SJCRH30 (cell line): ENCODE data around the gene FOXP4. TPM values are rescaled to one million over a fixed set of nuclear protein-coding genes. Genes with fewer than 3 reads are reported as not detected.

Source experiments
- DNase-seq, 2 experiments: peaks; one replicate each; pipeline ENCODE4 v3.0.0-alpha.2; 2015 to 2020
- H3K27ac ChIP-seq: fragments of 250-450 bp; sonication (Bioruptor Pico); 2 replicates; pipeline ENCODE4 v1.5.1; 2020; ENCODE audit warnings: mild to moderate bottlenecking, moderate library complexity
- H3K27me3 ChIP-seq: fragments of 250-450 bp; sonication (Bioruptor Pico); 2 replicates; pipeline ENCODE4 v1.5.1; 2020; ENCODE audit warnings: mild to moderate bottlenecking, moderate library complexity
- H3K36me3 ChIP-seq: fragments of 250-450 bp; sonication (Bioruptor Pico); 2 replicates; pipeline ENCODE4 v1.5.1; 2020; ENCODE audit warnings: mild to moderate bottlenecking, moderate library complexity
- H3K4me1 ChIP-seq: fragments of 250-450 bp; sonication (Bioruptor Pico); 2 replicates; pipeline ENCODE4 v1.5.1; 2020; ENCODE audit warnings: mild to moderate bottlenecking, moderate library complexity
- H3K4me3 ChIP-seq: fragments of 250-450 bp; sonication (Bioruptor Pico); 2 replicates; pipeline ENCODE4 v1.5.1; 2020; ENCODE audit warnings: mild to moderate bottlenecking, moderate library complexity
- H3K9me3 ChIP-seq: fragments of 250-450 bp; sonication (Bioruptor Pico); replicated peaks from 2 replicates; pipeline ENCODE4 v1.5.1; 2020; ENCODE audit warnings: mild to moderate bottlenecking, moderate library complexity
- total RNA-seq: library from RNA; depleted of rRNA; stranded (reverse); fragments of >200 nt; shearing (Covaris generic); gene quantifications from 2 replicates; pipeline ENCODE4 v1.2.3, GENCODE V29; 2014

The FOXP4 gene
- total RNA-seq, 1 experiment from 2014 or later = 9.2 TPM

DNA sequence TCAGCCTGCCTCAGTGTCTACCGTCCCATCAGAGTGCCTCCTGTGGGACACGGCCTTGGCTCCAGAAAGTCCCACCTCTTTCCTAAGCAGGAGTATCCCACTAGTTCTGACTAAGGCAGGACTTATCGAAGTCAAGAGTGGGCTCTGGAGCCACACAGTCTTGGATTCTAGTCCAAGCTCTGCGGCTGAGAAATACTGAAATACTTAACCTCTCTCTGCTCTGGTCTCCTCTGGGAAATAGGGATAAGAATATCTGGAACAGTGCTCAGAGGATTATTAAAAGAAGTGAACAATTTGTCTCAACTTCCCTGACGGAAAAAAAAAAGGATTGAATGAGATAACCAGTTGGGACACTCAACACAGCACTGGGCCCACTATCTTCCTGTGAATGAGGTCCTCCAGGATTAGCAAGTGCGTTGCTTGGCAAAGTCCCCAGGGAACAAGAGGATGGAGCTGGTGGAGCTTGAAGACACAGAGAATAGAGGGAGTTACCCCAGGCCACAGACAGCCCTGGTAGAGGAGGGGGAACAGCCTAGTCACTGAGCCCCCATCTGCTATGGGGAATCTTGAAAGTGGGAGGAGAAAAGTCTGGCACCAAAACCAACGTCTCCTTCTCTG is 34.6 kb upstream of the FOXP4 start:
- Histone ChIP-seq H3K9me3 (no peaks in the 10 kb centered on the region), H3K27me3 (no peaks in the 10 kb centered on the region), H3K36me3 (no peaks in the 10 kb centered on the region), H3K27ac (no peak overlapping the region), H3K4me1 (no peaks in the 10 kb centered on the region), H3K4me3 (no peak overlapping the region)
- DNase-seq = no peak

DNA sequence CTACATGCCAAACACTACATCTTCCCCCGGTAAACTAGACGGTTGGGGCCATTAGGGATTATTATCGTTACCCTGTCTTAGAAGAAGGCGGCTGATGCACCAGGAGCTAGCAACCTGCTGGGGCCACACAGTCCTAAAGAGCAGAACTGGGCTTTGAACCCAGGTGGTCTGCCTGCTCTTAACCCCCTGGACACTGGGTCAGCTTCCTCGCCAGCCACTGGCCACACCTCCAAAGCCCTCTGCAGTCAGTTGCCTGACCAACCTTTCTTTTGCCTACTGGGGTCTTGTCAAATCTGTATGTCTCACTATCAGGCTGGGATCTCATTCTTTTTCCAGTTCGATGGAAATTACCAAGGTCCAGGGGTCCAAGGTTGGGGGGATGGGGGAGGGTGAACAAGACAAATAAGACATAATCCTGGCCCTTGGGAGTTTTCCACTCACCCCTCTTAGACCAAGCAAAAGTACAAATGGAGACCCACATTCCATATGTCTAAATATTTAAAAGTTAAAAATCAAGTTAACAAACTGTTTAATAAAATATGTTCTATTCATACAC is 34.0 kb upstream of the FOXP4 start:
- no peaks in the 10 kb centered on the region for H3K27me3 ChIP-seq
- no peak overlapping the region for H3K4me3 ChIP-seq
- no peak overlapping the region for H3K27ac ChIP-seq

DNA sequence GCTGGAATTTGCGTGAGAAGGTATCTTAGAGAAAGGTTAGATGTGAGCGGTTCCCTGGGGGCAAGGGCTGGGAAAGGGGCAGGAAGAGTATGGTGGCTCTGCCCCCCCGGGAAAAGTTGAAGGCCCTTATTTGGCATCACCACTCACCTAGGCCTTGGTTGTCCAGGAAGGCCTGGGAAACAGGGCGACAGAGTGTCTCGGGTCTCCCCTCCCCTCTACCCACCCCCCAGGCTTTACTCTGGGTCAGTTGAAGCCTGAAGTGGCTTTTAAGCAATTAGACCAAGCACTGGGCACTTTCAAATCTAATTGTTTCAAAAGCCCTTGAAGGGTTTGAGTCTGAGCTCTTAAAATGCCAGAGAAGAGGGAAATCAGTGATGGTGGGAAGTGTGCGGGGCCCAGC is 30.2 kb upstream of the FOXP4 start:
- H3K9me3 ChIP-seq = no peaks in the 10 kb centered on the region
- H3K4me1 ChIP-seq = no peaks in the 10 kb centered on the region
- no peaks in the 10 kb centered on the region for H3K36me3 ChIP-seq
- no peak for DNase-seq
- no peak overlapping the region for H3K4me3 ChIP-seq
- H3K27ac ChIP-seq = no peak overlapping the region
- H3K27me3 ChIP-seq = no peaks in the 10 kb centered on the region

More for the DNA sequence above, 34.0 kb upstream of the FOXP4 start:
- Histone ChIP-seq H3K9me3 (no peaks in the 10 kb centered on the region), H3K36me3 (no peaks in the 10 kb centered on the region), H3K4me1 (no peaks in the 10 kb centered on the region)
- DNase-seq = no peak

DNA sequence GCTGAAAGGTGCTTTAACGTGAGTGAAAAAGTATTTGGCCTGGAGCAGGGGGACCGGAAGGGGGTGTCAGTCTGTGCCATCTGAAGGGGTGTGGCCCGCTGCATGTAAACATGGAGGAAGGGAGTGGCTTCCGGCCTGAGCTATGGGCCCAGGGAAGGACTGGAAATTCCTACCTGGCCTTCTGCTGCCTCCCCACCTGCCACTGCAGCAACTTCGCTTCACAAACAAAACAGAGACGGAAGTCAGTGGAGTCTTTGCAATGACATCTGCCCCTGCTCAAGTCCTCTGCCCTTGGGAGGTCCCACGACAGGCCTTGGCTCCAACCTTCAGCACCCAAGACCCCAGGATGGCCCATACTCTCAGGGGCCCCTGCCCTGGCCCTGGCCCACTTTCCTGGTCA is 28.1 kb upstream of the FOXP4 start:
- Histone ChIP-seq H3K27me3 (no peaks in the 10 kb centered on the region), H3K36me3 (no peaks in the 10 kb centered on the region), H3K27ac (no peak overlapping the region), H3K4me3 (no peak overlapping the region), H3K4me1 (no peaks in the 10 kb centered on the region), H3K9me3 (no peaks in the 10 kb centered on the region)
- DNase-seq = no peak

DNA sequence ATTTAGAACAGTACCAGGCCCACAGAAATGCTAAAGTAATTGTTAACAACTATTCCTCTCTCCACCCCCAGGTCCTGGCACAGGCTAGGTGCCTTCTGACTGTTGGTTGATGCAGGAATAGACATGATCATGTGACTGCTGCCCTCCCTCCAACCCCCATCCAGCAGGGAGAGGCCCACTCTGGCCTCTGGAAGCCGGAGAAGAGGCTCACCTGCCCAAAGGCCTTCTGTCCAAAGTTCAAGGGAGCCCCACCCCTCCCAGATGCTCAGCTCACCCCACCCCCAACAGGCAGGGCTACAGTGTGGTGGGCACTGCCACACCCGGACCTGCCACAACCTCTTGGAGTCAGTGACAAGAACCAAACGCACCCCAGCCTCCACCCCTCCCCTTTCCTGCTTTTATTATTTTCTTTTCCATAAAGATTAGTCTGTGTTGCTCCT is 26.9 kb upstream of the FOXP4 start:
- no peak overlapping the region for H3K27ac ChIP-seq
- H3K36me3 ChIP-seq = no peaks in the 10 kb centered on the region
- H3K9me3 ChIP-seq = no peaks in the 10 kb centered on the region
- no peak for DNase-seq
- no peaks in the 10 kb centered on the region for H3K27me3 ChIP-seq
- no peaks in the 10 kb centered on the region for H3K4me1 ChIP-seq
- H3K4me3 ChIP-seq = no peak overlapping the region

DNA sequence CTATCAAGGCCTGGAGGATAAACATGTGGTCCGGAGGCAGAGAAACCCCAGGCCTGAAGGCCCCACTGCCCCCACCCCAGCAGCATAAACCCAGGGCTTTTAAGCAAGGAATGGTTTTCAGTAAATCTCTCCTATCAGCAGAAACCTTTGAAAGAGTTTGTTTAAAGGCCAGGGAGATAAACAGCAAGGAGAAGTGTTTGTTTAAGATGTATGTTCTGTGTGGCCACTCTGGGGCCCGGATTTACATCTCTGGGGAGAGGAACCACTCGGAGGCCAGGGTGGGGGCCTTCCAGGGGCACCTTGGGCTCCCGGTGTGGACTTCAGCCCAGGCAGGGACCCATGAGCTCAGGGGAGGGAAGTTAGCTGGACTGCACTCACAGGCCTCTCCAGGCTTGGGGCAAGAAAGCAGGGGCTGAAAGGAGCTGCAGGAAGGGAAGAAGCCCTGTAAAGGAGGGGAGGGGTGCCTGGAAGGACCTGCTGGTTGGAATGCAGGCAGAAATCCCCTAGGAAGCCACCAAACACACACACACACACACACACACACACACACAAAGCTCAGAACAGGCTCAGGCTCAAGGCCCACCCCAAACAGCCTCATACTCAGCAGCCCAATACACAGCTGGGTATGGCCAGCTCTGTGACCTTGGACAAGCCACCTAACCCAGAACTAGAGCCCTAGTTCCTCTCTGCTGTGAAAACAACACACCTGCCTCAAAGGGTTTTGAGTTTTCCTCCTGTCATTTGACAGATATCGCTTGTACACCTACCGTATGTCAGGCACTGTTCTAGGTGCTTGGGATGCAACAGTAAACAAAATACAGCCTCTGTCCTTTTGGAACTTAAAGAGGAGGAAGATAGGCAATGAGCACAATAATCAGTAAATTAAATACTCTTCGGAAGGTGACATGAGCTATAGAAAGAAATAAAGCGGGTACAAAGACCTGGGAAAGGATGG is 26.2 kb upstream of the FOXP4 start:
- Histone ChIP-seq H3K4me3 (no peak overlapping the region), H3K27me3 (no peaks in the 10 kb centered on the region), H3K9me3 (no peaks in the 10 kb centered on the region), H3K36me3 (no peaks in the 10 kb centered on the region), H3K27ac (no peak overlapping the region), H3K4me1 (no peaks in the 10 kb centered on the region)
- DNase-seq = no peak

DNA sequence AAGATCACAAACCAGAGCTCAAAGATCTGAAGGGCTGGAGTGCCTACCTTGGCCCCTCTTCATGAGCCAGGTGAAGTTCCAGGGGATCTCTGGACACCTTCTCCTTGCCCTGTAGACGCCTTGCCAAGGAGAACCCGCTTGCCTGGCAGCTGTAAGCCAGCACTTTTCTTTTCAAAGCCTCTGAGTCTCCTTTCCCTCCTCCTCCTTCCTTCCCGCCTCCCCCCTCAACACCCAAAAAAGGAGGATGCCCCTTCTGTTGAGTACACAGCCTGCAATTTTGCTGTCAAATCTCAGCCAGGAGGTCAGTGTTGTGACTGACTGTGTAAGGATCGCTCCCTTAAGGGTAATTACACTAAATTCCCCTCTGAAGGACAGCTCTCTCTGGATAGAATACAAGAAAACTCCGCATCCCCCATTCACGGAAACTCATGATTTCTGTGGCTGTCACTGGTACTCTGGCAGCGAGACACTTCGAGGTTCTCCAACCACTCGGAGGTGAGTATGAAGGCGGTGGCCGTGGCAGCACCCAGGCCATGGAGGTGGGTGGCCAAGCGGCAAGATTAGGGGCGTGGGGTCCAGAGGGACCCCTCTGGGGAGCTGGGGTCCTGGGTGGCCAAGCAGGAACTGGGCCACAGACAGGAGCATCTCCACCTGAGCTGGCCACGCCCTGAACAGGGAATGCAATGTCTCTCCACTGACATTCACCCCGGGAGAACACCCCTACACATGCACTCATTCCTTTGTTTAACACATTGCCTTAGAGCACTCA is 23.2 kb upstream of the FOXP4 start:
- H3K4me3 ChIP-seq = no peak overlapping the region
- H3K4me1 ChIP-seq = peaks cover 5% of the 10 kb centered on the region; the same call in 1 of the 2 replicates
- no peak overlapping the region for H3K27ac ChIP-seq
- no peaks in the 10 kb centered on the region for H3K27me3 ChIP-seq
- DNase-seq = no peak
- no peaks in the 10 kb centered on the region for H3K36me3 ChIP-seq
- H3K9me3 ChIP-seq = no peaks in the 10 kb centered on the region

DNA sequence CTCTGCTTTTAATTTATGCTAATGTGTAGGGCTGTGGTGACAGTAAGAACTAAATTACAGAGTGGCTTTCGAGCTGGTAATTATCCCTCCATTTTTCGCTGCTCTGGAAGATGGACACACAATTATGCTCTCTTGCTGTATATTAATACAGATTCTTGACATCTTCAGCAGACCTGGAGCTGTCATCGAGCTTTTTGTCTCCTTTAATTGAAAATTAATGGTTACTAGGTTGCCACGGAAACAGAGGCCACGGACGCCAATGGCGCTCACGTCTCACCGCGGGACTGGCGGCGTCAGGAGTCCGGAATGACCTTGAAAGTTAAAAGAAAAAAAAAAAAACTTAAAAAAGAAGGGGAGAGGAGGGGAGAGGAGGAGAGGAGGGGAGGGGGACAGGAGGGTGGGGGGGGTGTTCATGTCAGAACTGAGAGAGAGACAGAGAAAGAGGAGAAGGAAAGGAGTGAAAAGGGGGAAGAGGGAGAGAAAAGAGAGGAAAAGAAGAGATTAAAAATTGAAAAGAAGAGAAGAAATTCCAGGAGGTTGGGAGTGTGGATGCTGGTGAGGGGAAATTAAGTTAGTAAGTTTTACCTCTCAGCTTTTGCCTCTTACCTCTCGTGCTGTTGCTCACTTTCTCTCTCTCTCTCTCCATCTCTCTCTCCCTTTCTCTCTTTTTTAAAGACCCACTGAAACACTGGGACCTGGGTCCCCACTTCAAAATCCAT is 22.1 kb upstream of the FOXP4 start:
- no peak overlapping the region for H3K27ac ChIP-seq
- peaks cover 10% of the 10 kb centered on the region; the same call in 1 of the 2 replicates for H3K4me1 ChIP-seq
- no peaks in the 10 kb centered on the region for H3K9me3 ChIP-seq
- no peak overlapping the region for H3K4me3 ChIP-seq
- H3K36me3 ChIP-seq = no peaks in the 10 kb centered on the region
- DNase-seq = no peak
- H3K27me3 ChIP-seq = no peaks in the 10 kb centered on the region

DNA sequence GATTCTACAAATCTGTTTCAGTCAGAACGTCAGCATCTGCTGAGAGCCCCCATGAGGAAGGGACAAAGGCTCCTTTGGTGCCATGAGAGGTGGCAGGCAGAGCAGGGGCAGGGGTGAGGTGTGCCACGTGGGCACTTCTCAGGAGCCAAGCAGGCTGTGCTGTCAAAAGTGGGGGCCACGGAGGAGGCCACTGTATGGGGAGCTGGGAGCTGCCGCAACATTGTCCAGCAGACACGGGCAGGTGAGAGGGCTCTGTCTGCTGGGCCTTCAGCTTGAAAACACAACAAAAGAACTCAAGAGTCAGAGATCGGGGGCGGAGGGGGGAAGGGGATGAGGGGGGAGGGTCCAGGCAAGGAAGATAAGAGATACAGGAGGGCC is 21.6 kb upstream of the FOXP4 start:
- Histone ChIP-seq H3K36me3 (no peaks in the 10 kb centered on the region), H3K27me3 (no peaks in the 10 kb centered on the region)

DNA sequence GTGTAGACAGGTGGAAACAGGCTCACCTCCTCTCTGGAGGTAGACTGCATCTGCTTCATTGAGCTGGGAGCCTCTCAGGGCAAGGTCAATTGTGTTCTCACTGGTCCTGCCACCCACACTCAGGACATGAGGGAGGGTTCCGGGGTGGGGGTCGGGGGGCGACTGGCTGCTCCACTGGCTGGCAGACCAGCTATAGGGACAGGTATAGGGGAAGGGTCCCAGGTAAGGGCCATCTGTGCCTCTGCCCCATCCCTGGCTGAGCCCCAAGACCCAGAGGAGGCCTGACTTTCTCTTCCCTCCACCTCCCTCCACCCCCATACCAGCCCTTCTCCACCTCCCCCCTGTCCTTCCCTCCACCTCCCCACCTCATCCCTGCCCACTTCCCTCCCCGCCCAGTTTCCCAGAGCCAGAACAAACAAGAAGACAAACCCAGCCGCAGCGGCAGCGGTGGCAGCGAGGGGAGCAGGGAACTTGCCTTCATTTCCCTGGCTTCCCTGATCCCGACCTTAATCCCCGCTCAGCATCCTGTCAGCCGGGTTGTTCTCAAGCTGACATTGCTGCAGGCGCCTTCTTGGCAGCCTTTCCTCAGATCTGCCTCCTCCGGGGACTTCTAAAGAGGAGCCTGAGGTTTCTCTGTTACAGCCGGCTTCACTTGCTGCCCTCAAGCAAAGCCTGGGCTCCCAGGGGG is 18.3 kb upstream of the FOXP4 start:
- H3K27me3 ChIP-seq = no peaks in the 10 kb centered on the region
- DNase-seq = peak; percentile 32 to 52
- no peaks in the 10 kb centered on the region for H3K36me3 ChIP-seq
- no peaks in the 10 kb centered on the region for H3K9me3 ChIP-seq
- H3K27ac ChIP-seq = no peak overlapping the region
- peaks cover 10% of the 10 kb centered on the region; the same call in 1 of the 2 replicates for H3K4me1 ChIP-seq
- no peak overlapping the region for H3K4me3 ChIP-seq

More for the DNA sequence above, 21.6 kb upstream of the FOXP4 start:
- H3K4me1 ChIP-seq = peaks cover 10% of the 10 kb centered on the region; the same call in 1 of the 2 replicates
- DNase-seq = no peak
- H3K4me3 ChIP-seq = no peak overlapping the region
- H3K27ac ChIP-seq = no peak overlapping the region
- no peaks in the 10 kb centered on the region for H3K9me3 ChIP-seq

DNA sequence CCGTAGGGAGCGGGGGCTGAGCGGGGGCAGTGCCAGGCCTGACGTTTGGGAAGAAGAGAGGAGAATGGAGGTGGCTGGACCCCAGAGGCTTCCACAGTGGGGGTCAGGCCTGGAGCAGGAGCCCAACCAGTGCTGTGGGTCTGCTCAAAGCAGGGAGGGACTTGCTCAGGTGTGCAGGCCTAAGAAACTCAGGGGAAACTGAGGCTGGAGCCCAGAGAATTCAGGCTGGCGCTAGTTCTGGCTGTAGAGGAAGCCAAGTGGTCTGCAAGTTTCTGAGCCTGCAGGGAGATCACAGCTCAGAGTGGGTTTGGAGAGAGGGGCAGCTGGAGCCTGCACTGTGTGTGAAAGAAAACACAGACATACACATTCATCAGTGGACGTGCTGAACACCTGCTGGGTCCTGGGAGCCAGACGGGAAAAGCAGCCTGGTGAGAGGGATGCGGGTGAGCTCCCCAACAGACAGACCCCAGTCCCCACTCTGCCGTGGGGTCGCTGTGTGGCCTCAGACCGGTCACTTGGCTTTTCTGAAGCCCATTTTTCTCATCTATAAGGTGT is 17.7 kb upstream of the FOXP4 start:
- no peak for DNase-seq
- Histone ChIP-seq H3K36me3 (no peaks in the 10 kb centered on the region), H3K4me1 (peaks cover 10% of the 10 kb centered on the region; the same call in 1 of the 2 replicates), H3K27me3 (no peaks in the 10 kb centered on the region), H3K4me3 (no peak overlapping the region), H3K9me3 (no peaks in the 10 kb centered on the region), H3K27ac (no peak overlapping the region)

DNA sequence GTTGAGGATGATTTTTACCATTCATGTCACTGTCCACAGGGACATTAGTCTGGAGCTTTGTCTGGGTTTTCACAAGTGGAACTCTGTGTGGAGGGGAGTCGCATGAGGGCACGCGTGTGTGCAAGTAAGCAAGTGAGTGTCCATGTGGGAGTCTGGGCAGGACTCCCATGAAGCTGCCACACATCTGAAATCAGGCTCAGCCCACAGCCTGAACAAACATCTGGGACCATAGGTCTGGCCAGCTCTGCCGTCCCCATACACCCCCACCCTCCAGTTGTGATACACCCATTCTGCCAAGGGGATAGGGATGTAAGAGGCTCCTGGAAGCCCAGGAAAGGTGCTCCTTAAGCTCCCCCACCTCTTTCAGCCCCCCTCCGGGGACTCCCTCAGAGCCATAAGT is 17.1 kb upstream of the FOXP4 start:
- H3K27ac ChIP-seq = no peak overlapping the region
- no peaks in the 10 kb centered on the region for H3K27me3 ChIP-seq
- no peaks in the 10 kb centered on the region for H3K9me3 ChIP-seq
- H3K4me3 ChIP-seq = no peak overlapping the region
- DNase-seq = no peak
- H3K4me1 ChIP-seq = peaks cover 10% of the 10 kb centered on the region; the same call in 1 of the 2 replicates
- no peaks in the 10 kb centered on the region for H3K36me3 ChIP-seq

DNA sequence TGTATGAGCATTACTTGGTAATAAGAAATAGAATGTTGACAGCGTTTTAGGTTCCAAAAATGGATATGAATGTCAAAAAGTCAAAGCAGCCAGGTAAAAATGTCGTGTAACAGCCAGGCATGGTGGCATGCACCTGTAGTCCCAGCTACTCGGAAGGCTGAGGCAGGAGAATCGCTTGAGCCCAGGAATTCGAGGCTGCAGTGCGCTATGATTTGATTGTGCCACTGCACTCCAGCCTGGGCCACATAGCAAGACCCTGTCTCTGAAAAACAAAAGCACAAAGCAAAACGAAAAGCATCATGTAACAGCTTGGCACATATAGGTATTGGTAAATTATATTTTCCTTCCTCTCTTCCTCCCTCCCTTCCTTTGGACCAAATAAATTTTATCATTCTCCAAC is 16.2 kb upstream of the FOXP4 start:
- Histone ChIP-seq H3K27ac (no peak overlapping the region), H3K4me1 (peaks cover 10% of the 10 kb centered on the region; the same call in 1 of the 2 replicates), H3K4me3 (no peak overlapping the region), H3K36me3 (no peaks in the 10 kb centered on the region), H3K9me3 (no peaks in the 10 kb centered on the region), H3K27me3 (no peaks in the 10 kb centered on the region)
- DNase-seq = no peak
